ENCODE measurements around the gene LIPE. TPM values are rescaled to one million over a fixed set of nuclear protein-coding genes. Genes with fewer than 3 reads are reported as not detected.

The LIPE gene
- total and polyA plus RNA-seq, 4 donors = 3.6 to 7.7 (median 4.5) TPM

GRCh38 chr19:42368765-42369164, 58.4 kb downstream of the LIPE start:
- H3K4me1 ChIP-seq (ENCODE audit: control insufficient read depth in 5 of 5, insufficient read depth in 5 of 5, low read length in 5 of 5) = no peaks in the 10 kb centered on the region
- no peak for TF ChIP-seq CTCF (IDR thresholded peaks at IDR 0.05; ENCODE audit: control extremely low read depth, extremely low read depth)
- DNase-seq (no peak), ATAC-seq (ENCODE audit: insufficient read depth, low FRiP score) (no peak)
- H3K9ac ChIP-seq (ENCODE audit: insufficient read depth in 1 of 2, low read length in 2 of 2) = no peak overlapping the region
- WGBS, 2 donors = 92 to 95% methylated on average over 15 of the region's 15 CpGs
- H3K9me3 ChIP-seq (ENCODE audit: control insufficient read depth in 4 of 4, insufficient read depth in 3 of 4, low read length in 3 of 4) = peaks cover 0 to 2% (median 0%) of the 10 kb centered on the region in 4 donors
- no peaks in the 10 kb centered on the region for H3K27me3 ChIP-seq (ENCODE audit: control insufficient read depth in 3 of 3, insufficient read depth in 3 of 3, low read length in 2 of 3)
- peaks cover 0 to 21% (median 8%) of the 10 kb centered on the region in 4 donors for H3K36me3 ChIP-seq (ENCODE audit: control insufficient read depth in 4 of 4, insufficient read depth in 4 of 4, low read length in 4 of 4)
- no peak overlapping the region for H3K27ac ChIP-seq (ENCODE audit: low read depth in 1 of 2, low read length in 1 of 2)
- H3K4me3 ChIP-seq = no peak overlapping the region

GRCh38 chr19:42368360-42368759, 58.8 kb downstream of the LIPE start:
- Histone ChIP-seq H3K27ac (ENCODE audit: low read depth in 1 of 2, low read length in 1 of 2) (no peak overlapping the region), H3K4me3 (no peak overlapping the region), H3K9me3 (ENCODE audit: control insufficient read depth in 4 of 4, insufficient read depth in 3 of 4, low read length in 3 of 4) (peaks cover 0 to 4% (median 0%) of the 10 kb centered on the region in 4 donors), H3K9ac (ENCODE audit: insufficient read depth in 1 of 2, low read length in 2 of 2) (no peak overlapping the region), H3K36me3 (ENCODE audit: control insufficient read depth in 4 of 4, insufficient read depth in 4 of 4, low read length in 4 of 4) (peaks cover 0 to 24% (median 9%) of the 10 kb centered on the region in 4 donors), H3K27me3 (ENCODE audit: control insufficient read depth in 3 of 3, insufficient read depth in 3 of 3, low read length in 2 of 3) (no peaks in the 10 kb centered on the region), H3K4me1 (ENCODE audit: control insufficient read depth in 5 of 5, insufficient read depth in 5 of 5, low read length in 5 of 5) (no peaks in the 10 kb centered on the region)
- 96 to 98% methylated on average over 11 of the region's 11 CpGs for WGBS, 2 donors
- ATAC-seq (ENCODE audit: insufficient read depth, low FRiP score) (no peak), DNase-seq (no peak)
- TF ChIP-seq CTCF (IDR thresholded peaks at IDR 0.05; ENCODE audit: control extremely low read depth, extremely low read depth) = no peak

- peaks cover 0 to 28% (median 13%) of the 10 kb centered on the region in 4 donors for H3K36me3 ChIP-seq (ENCODE audit: control insufficient read depth in 4 of 4, insufficient read depth in 4 of 4, low read length in 4 of 4)
- TF ChIP-seq CTCF (IDR thresholded peaks at IDR 0.05; ENCODE audit: control extremely low read depth, extremely low read depth) = no peak
- H3K27ac ChIP-seq (ENCODE audit: low read depth in 1 of 2, low read length in 1 of 2) = no peak overlapping the region
- H3K9ac ChIP-seq (ENCODE audit: insufficient read depth in 1 of 2, low read length in 2 of 2) = no peak overlapping the region
- no peak for DNase-seq
- no peaks in the 10 kb centered on the region for H3K4me1 ChIP-seq (ENCODE audit: control insufficient read depth in 5 of 5, insufficient read depth in 5 of 5, low read length in 5 of 5)
- ATAC-seq (ENCODE audit: insufficient read depth, low FRiP score) = no peak
- peaks cover 0 to 5% (median 0%) of the 10 kb centered on the region in 4 donors for H3K9me3 ChIP-seq (ENCODE audit: control insufficient read depth in 4 of 4, insufficient read depth in 3 of 4, low read length in 3 of 4)
- WGBS, 2 donors = 95 to 96% methylated on average over 4 of the region's 4 CpGs
- H3K4me3 ChIP-seq = no peak overlapping the region
- no peaks in the 10 kb centered on the region for H3K27me3 ChIP-seq (ENCODE audit: control insufficient read depth in 3 of 3, insufficient read depth in 3 of 3, low read length in 2 of 3)
Observed at GRCh38 chr19:42367929-42368328, 59.3 kb downstream of the LIPE start.

- WGBS, 2 donors = 83% methylated on average over 1 of the region's 1 CpG
- H3K27ac ChIP-seq (ENCODE audit: low read depth in 1 of 2, low read length in 1 of 2) = no peak overlapping the region
- no peaks in the 10 kb centered on the region for H3K27me3 ChIP-seq (ENCODE audit: control insufficient read depth in 3 of 3, insufficient read depth in 3 of 3, low read length in 2 of 3)
- no peak overlapping the region for H3K9ac ChIP-seq (ENCODE audit: insufficient read depth in 1 of 2, low read length in 2 of 2)
- no peak for TF ChIP-seq CTCF (IDR thresholded peaks at IDR 0.05; ENCODE audit: control extremely low read depth, extremely low read depth)
- H3K4me3 ChIP-seq = no peak overlapping the region
- peaks cover 0 to 5% (median 0%) of the 10 kb centered on the region in 4 donors for H3K9me3 ChIP-seq (ENCODE audit: control insufficient read depth in 4 of 4, insufficient read depth in 3 of 4, low read length in 3 of 4)
- no peaks in the 10 kb centered on the region for H3K4me1 ChIP-seq (ENCODE audit: control insufficient read depth in 5 of 5, insufficient read depth in 5 of 5, low read length in 5 of 5)
- ATAC-seq (ENCODE audit: insufficient read depth, low FRiP score) (no peak), DNase-seq (no peak)
- H3K36me3 ChIP-seq (ENCODE audit: control insufficient read depth in 4 of 4, insufficient read depth in 4 of 4, low read length in 4 of 4) = peaks cover 0 to 29% (median 15%) of the 10 kb centered on the region in 4 donors
Observed at GRCh38 chr19:42366673-42367072, 60.5 kb downstream of the LIPE start.
